GM12864 (cell line): ENCODE results near the gene EML6.

Experiments
- DNase-seq: peaks from one replicate; pipeline ENCODE4 v3.0.0-alpha.2; 2011; ENCODE audit warnings: low read depth
- H3K4me3 ChIP-seq: 2 replicates; pipeline ENCODE4 v1.5.1; 2011; ENCODE audit warnings: mild to moderate bottlenecking, low read depth, low read length, control low read depth
- CTCF ChIP-seq: IDR thresholded peaks from 2 replicates; pipeline ENCODE4 v1.5.1; 2011; ENCODE audit warnings: low read depth, mild to moderate bottlenecking, moderate library complexity, low read length, control low read depth, inconsistent platforms; ENCODE audit errors: missing control alignments

The EML6 gene

GRCh38 chr2:54723131-54723995 is at the start of gene EML6:
Gene EML6, plus strand, starts transcription at chr2:54723662. Its CDS starts 1,400 bp downstream, at chr2:54725062.
- H3K4me3 ChIP-seq, result peak within 1 kb of the TSS; percentile 71
- peak; percentile 35 for TF ChIP-seq CTCF
- DNase-seq, result peak; percentile 92

GRCh38 chr2:54675281-54675680 is 48.2 kb upstream of the EML6 start:
- no peak for DNase-seq
- H3K4me3 ChIP-seq, result no peak overlapping the region
- no peak for TF ChIP-seq CTCF

- no peak overlapping the region for H3K4me3 ChIP-seq
- TF ChIP-seq CTCF, result no peak
- DNase-seq, result no peak
Measured at GRCh38 chr2:54675738-54676137, 47.7 kb upstream of the EML6 start.

GRCh38 chr2:54676656-54677055 is 46.8 kb upstream of the EML6 start:
- H3K4me3 ChIP-seq, result no peak overlapping the region
- DNase-seq, result no peak
- no peak for TF ChIP-seq CTCF

- H3K4me3 ChIP-seq, result no peak overlapping the region
- DNase-seq, result no peak
- no peak for TF ChIP-seq CTCF
Measured at GRCh38 chr2:54677476-54678265, 45.8 kb upstream of the EML6 start.

GRCh38 chr2:54678719-54679118 is 44.7 kb upstream of the EML6 start:
- DNase-seq, result no peak
- TF ChIP-seq CTCF, result no peak
- H3K4me3 ChIP-seq, result no peak overlapping the region
